GM10266 (cell line): ENCODE data around the gene ZZZ3.

Experiments used
- DNase-seq: peaks from one replicate; pipeline ENCODE4 v3.0.0; 2012; ENCODE audit errors: extremely low spot score
- CTCF ChIP-seq: IDR thresholded peaks from 2 replicates; pipeline ENCODE4 v1.5.1; 2012; ENCODE audit warnings: mild to moderate bottlenecking, low read depth; ENCODE audit not compliant: control insufficient read depth, insufficient read depth; ENCODE audit errors: missing control alignments

Gene ZZZ3

GRCh38 chr1:77670330-77670729 is 12.1 kb downstream of the ZZZ3 start:
- no peak for TF ChIP-seq CTCF
- no peak for DNase-seq

- DNase-seq, result no peak
- TF ChIP-seq CTCF, result no peak
Measured at GRCh38 chr1:77668924-77669449, 13.5 kb downstream of the ZZZ3 start.

GRCh38 chr1:77664939-77665516 is 17.4 kb downstream of the ZZZ3 start:
- DNase-seq, result no peak
- TF ChIP-seq CTCF, result no peak

GRCh38 chr1:77661696-77662095 is 20.8 kb downstream of the ZZZ3 start:
- no peak for DNase-seq
- TF ChIP-seq CTCF, result no peak

- no peak for TF ChIP-seq CTCF
Measured at GRCh38 chr1:77659879-77660593, 22.4 kb downstream of the ZZZ3 start.

GRCh38 chr1:77658271-77658670 is 24.2 kb downstream of the ZZZ3 start:
- DNase-seq, result no peak
- no peak for TF ChIP-seq CTCF

More at GRCh38 chr1:77659879-77660593, 22.4 kb downstream of the ZZZ3 start:
- DNase-seq, result no peak

GRCh38 chr1:77655431-77655974 is 27.0 kb downstream of the ZZZ3 start:
- DNase-seq, result no peak
- no peak for TF ChIP-seq CTCF
